ENCODE results near the gene CGNL1.
A peak's percentile ranks its signal among the peaks of the same experiment; 100 is the strongest.

Gene CGNL1, protein sequence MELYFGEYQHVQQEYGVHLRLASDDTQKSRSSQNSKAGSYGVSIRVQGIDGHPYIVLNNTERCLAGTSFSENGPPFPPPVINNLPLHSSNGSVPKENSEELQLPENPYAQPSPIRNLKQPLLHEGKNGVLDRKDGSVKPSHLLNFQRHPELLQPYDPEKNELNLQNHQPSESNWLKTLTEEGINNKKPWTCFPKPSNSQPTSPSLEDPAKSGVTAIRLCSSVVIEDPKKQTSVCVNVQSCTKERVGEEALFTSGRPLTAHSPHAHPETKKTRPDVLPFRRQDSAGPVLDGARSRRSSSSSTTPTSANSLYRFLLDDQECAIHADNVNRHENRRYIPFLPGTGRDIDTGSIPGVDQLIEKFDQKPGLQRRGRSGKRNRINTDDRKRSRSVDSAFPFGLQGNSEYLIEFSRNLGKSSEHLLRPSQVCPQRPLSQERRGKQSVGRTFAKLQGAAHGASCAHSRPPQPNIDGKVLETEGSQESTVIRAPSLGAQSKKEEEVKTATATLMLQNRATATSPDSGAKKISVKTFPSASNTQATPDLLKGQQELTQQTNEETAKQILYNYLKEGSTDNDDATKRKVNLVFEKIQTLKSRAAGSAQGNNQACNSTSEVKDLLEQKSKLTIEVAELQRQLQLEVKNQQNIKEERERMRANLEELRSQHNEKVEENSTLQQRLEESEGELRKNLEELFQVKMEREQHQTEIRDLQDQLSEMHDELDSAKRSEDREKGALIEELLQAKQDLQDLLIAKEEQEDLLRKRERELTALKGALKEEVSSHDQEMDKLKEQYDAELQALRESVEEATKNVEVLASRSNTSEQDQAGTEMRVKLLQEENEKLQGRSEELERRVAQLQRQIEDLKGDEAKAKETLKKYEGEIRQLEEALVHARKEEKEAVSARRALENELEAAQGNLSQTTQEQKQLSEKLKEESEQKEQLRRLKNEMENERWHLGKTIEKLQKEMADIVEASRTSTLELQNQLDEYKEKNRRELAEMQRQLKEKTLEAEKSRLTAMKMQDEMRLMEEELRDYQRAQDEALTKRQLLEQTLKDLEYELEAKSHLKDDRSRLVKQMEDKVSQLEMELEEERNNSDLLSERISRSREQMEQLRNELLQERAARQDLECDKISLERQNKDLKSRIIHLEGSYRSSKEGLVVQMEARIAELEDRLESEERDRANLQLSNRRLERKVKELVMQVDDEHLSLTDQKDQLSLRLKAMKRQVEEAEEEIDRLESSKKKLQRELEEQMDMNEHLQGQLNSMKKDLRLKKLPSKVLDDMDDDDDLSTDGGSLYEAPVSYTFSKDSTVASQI

DNA sequence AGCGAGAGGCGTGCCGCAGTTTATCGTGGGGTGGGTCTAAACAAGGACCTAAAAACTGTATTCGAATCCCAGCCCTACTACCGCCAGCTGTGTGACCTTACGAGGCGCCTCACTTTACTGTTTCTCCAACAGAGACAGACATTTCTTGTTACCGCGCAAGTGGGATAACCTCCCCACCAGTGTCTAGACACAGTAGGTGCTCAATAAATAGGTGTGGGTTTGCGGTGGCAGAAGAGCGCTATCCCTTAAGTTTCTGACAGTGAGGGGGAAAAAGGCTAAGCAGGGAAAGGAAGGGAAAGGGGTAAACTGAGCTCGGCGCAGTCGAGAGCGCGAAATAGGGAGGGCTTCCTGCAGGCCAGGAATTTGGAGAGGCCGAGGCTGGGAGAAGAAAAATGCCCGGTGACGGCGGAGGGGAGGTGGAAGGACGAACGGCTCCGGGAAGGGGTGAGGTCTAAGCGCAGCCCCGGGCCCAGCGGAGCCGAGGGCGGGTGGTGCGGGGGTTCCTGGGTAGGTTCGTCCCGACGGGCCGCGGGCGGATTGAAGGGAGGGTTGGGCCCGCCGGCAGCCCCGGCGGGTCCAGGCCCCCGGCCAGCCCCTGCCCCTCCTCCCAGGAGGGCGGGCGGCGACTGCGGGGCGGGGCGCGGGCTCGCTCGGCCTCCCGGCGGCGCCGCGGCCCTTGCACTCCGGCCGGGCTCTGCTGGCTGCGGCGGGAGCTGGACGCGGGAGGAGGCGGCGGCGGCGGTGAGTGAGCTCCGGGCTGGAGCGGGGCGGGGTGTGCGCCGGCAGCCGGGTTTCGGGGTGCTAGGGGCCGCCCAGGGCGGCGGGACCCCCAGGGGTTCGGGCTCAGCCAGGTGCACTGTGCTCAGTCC lies at the start of gene CGNL1:
CGNL1 (plus strand) TSS at position 679 of the 869 bp plus-strand sequence. CDS start 61,495 bp downstream, outside the sequence.
- no peaks in the 10 kb centered on the region for H3K9me3 Mint-ChIP-seq (ENCODE audit: low read depth)
- H3K36me3 Mint-ChIP-seq, result peaks cover 3% of the 10 kb centered on the region
- H3K27me3 Mint-ChIP-seq, result peaks cover 38% of the 10 kb centered on the region
- no peak within 1 kb of the TSS for H3K27ac Mint-ChIP-seq
- H3K4me1 Mint-ChIP-seq (ENCODE audit: low read depth), result peaks cover 12% of the 10 kb centered on the region
- peak within 1 kb of the TSS; percentile 87 for H3K4me3 Mint-ChIP-seq

DNA sequence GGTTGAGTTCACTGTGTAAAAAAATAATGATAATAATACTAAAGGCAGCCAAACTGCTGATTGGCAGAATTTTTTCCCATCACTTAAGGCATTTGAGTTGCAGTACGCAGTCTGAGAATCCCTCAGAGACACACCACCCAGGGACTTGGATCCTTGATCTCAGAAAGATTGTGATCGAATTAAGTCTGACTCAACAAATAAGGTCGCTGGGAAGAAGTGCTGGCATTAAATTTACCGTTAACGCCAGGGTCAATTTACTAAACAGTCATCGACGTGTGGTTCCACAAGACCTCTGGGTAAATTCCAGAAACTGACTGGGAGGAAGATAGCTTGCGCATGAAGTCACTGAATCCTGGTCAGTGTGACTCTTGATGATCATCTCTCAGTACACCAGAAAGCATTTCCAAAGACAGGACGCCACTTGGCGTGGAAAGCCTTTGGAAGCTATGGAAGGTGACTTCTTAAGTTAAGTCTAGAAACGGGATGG lies 48.3 kb upstream of the CGNL1 start:
- H3K4me1 Mint-ChIP-seq (ENCODE audit: low read depth), result peaks cover 7% of the 10 kb centered on the region
- H3K4me3 Mint-ChIP-seq, result no peak overlapping the region
- no peak overlapping the region for H3K27ac Mint-ChIP-seq
- H3K27me3 Mint-ChIP-seq, result no peaks in the 10 kb centered on the region
- H3K36me3 Mint-ChIP-seq, result no peaks in the 10 kb centered on the region
- no peaks in the 10 kb centered on the region for H3K9me3 Mint-ChIP-seq (ENCODE audit: low read depth)

DNA sequence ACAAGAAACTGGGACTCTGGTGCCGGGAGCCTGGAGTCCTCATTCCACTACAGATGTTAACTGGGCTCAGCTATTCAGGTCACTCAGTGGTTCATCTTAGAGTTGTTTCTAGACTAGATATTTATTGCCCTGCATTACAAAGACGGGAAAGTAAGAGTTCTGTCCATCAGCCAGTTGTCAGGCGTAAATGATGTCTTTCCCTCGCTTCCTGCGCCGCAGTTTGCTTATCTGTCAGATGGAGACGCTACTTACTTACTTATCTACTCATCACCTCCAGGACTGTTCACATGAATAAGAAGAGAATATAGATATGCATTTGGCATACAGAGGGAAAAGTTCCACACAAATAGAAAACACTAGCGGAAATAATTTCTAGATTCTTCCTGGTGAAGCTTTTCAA lies 47.8 kb upstream of the CGNL1 start:
- Mint-ChIP-seq H3K9me3 (ENCODE audit: low read depth) (no peaks in the 10 kb centered on the region), H3K4me1 (ENCODE audit: low read depth) (peaks cover 6% of the 10 kb centered on the region), H3K36me3 (no peaks in the 10 kb centered on the region), H3K4me3 (no peak overlapping the region), H3K27ac (no peak overlapping the region), H3K27me3 (no peaks in the 10 kb centered on the region)

DNA sequence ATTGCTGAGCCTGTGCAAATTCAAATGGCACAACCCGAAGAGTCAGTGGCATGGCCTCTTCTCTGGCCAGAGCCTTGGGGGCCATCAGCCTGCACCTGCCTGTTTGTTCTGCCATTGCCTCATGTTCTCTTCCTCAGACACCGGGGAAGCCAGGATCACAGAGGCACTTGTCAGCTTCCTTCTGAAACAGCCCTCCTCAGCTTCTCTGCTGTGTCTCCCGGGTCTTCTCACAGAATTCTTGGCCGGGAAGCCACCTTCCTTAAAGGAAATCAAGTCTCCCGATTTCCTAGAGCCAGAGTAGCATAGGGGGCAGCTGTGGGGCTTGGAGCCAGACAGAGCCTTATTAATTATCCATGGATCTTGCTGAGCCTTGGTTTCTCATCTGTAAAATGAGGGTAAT lies 47.4 kb upstream of the CGNL1 start:
- Mint-ChIP-seq H3K9me3 (ENCODE audit: low read depth) (no peaks in the 10 kb centered on the region), H3K4me1 (ENCODE audit: low read depth) (peaks cover 4% of the 10 kb centered on the region), H3K4me3 (no peak overlapping the region), H3K27ac (no peak overlapping the region), H3K36me3 (no peaks in the 10 kb centered on the region), H3K27me3 (no peaks in the 10 kb centered on the region)

DNA sequence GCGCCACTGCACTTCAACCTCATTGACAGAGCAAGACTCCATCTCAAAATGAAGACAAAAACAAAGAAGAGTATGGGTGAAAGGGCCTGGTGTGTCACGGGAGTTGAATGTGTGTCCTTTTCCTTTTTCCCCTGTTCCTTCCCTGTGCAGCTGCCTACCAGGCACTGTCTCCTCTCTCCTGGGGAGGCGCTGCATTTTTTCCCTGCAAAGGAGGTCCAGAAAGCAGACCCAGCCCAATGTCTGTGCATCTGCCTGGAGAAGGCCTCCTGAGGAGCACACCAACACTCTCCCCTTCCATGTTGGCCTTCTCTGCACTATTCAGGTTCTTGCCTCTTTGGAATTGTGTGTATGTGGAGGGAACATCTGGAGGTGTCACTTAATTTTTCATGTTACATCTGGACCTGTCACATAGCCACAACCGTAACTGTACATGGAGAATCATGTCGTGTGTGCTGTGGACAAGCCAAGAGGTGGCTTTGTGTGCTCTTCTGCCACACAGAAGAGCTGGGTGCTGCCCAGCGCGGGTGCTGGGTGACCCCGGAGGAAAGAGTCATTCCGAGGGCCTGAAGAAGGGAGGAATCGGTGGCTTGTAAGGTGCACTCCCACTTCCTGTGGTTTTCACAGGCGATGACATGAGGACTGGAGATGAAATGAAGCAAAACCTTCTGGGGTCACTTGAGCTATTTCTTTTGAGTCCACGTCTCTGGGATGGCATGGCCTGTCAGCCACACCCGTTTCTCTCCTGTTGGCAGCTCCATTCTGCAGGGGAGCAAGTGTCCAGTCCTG lies 46.5 kb upstream of the CGNL1 start:
- Mint-ChIP-seq H3K36me3 (no peaks in the 10 kb centered on the region), H3K4me3 (no peak overlapping the region), H3K27me3 (peaks cover 3% of the 10 kb centered on the region), H3K27ac (no peak overlapping the region), H3K4me1 (ENCODE audit: low read depth) (peaks cover under 1% of the 10 kb centered on the region), H3K9me3 (ENCODE audit: low read depth) (no peaks in the 10 kb centered on the region)

DNA sequence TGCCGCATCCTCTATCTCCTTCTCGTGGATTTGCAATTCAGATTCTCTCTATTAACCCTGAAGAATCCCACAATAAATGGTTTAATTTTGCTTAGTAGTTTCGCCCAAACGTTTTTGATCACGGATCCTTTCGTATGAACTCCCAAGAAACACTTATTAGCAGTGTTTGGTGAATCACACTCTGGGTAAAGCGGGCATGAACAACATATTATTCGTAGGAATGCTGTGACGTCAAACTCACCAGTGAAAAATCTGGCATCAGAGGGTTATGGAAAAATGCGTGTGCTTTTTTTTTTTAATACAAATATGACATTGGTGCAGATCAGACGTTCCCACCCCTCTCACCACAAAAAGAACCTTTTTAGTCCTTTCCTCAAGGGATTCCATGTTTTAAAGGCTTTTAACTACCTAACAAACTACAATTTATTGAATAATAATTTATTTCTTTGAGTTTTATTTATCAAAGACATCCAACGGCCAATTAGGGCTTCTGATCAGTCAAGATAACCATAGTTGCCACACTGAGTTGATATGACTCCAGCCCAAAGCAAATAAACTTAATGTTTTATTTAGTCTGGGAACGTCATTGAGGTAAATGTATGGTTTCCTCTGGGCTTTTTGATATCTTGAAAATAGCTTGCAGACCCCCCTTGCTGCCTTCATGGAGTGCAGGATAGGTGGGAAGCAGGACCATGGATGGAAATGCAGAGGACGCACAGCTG lies 45.5 kb upstream of the CGNL1 start:
- Mint-ChIP-seq H3K4me3 (no peak overlapping the region), H3K27ac (no peak overlapping the region), H3K9me3 (ENCODE audit: low read depth) (no peaks in the 10 kb centered on the region), H3K36me3 (no peaks in the 10 kb centered on the region), H3K27me3 (peaks cover 3% of the 10 kb centered on the region), H3K4me1 (ENCODE audit: low read depth) (no peaks in the 10 kb centered on the region)

DNA sequence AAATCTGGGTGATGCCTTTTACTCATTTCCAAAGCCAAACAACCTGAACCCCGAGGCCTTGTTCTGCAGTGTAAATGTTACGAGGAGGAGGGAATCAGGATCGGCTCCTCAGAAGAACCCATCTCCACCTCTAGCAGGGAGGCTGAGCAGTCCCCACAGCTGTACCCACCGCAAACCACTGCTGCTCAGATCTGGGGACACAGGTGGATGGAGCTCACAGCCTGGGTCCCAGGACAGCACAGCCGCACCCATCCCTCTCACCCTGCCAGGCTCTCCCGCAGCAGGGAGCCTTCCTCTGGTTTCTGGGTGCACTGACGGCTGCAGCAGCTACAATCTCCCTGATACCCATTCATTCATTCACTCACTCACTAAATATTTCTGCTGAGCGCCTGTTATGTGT lies 44.0 kb upstream of the CGNL1 start:
- peaks cover 3% of the 10 kb centered on the region for H3K27me3 Mint-ChIP-seq
- no peaks in the 10 kb centered on the region for H3K4me1 Mint-ChIP-seq (ENCODE audit: low read depth)
- H3K4me3 Mint-ChIP-seq, result no peak overlapping the region
- no peak overlapping the region for H3K27ac Mint-ChIP-seq
- H3K36me3 Mint-ChIP-seq, result no peaks in the 10 kb centered on the region
- H3K9me3 Mint-ChIP-seq (ENCODE audit: low read depth), result no peaks in the 10 kb centered on the region

DNA sequence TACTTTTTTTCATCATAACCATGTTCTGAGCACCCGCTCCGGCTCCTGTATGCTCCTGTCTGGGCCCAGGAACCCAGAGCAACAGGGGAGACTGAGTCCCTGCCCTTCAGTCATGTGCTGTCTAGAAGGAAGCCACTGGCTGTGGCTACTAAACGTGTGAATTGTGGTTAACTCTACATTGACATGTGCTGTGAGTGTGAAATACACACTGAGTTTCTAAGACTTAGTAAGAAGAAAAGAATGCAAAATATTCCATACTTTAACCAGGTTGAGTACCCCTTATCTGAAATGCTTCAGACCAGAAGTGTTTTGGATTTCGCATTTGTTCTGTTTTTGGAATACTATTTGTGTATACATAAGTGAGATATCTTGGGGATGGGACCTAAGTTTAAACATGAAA lies 42.8 kb upstream of the CGNL1 start:
- H3K9me3 Mint-ChIP-seq (ENCODE audit: low read depth), result no peaks in the 10 kb centered on the region

DNA sequence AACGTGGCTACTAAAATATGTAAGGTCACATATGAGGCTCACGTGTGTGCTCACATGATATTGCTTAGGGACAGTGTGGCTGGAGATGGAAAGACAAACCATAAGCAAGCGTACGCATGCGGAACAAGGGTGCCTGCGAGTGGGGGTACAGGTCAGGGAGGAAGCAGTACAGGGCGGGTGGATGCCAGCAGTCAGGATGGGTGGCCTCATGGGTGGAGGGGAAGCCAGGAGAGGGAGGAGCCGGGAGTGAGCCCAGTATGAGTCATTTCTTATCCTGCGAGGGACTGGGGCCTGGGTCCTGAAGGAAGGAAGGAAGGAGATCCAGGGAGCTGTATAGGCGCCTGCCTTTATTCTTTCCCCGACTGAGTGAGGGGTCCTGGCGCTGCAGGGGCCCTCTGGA lies 42.0 kb upstream of the CGNL1 start:
- Mint-ChIP-seq H3K4me3 (no peak overlapping the region), H3K27ac (no peak overlapping the region), H3K9me3 (ENCODE audit: low read depth) (no peaks in the 10 kb centered on the region), H3K4me1 (ENCODE audit: low read depth) (no peaks in the 10 kb centered on the region), H3K36me3 (no peaks in the 10 kb centered on the region), H3K27me3 (peaks cover 3% of the 10 kb centered on the region)

More for the DNA sequence above, 42.8 kb upstream of the CGNL1 start:
- H3K4me1 Mint-ChIP-seq (ENCODE audit: low read depth), result no peaks in the 10 kb centered on the region
- H3K36me3 Mint-ChIP-seq, result no peaks in the 10 kb centered on the region
- no peak overlapping the region for H3K27ac Mint-ChIP-seq
- peaks cover 3% of the 10 kb centered on the region for H3K27me3 Mint-ChIP-seq
- no peak overlapping the region for H3K4me3 Mint-ChIP-seq

DNA sequence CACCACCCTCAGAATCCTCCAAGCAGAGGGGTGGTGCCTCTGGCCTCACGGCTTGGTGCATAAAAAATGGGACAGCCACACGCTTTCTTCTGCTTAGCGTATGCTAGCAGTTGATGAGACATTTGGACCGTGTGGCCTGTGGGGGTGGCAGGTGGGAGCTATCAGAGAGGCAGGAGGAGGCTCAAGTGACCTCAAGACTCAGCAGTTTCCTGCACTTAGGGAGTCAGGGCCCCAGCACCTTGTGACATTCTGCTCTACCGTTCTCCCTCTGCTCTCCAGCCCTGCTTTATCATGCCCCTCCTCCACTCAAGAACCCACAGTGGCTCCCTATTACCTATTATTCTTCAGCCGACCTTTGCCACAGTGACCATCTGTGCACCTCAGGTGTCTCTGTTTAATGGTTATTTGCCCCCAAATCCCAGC lies 41.0 kb upstream of the CGNL1 start:
- Mint-ChIP-seq H3K36me3 (no peaks in the 10 kb centered on the region), H3K4me3 (no peak overlapping the region), H3K27ac (no peak overlapping the region), H3K9me3 (ENCODE audit: low read depth) (no peaks in the 10 kb centered on the region), H3K4me1 (ENCODE audit: low read depth) (no peaks in the 10 kb centered on the region), H3K27me3 (peaks cover 3% of the 10 kb centered on the region)

DNA sequence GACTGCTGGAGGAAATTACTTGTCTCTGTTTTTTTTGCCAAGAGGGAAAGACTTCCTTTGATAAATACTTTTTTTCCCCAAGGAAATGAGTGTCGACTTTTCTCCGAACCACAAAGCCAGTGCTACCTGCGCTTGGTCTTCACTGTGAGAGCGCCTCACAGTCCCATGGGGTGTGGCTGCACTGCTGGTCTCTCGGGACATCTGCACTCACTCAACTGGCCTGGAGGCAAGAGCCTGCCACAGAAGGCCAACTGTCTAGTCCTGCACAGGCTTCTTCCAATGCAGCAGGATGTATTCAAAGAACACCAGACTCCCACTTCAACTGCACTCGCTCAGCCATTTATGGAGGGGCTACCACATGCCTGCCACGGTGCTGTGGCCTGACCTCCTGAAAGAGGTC lies 40.6 kb upstream of the CGNL1 start:
- Mint-ChIP-seq H3K9me3 (ENCODE audit: low read depth) (no peaks in the 10 kb centered on the region), H3K27ac (no peak overlapping the region), H3K27me3 (peaks cover 3% of the 10 kb centered on the region), H3K4me3 (no peak overlapping the region), H3K4me1 (ENCODE audit: low read depth) (no peaks in the 10 kb centered on the region), H3K36me3 (no peaks in the 10 kb centered on the region)

DNA sequence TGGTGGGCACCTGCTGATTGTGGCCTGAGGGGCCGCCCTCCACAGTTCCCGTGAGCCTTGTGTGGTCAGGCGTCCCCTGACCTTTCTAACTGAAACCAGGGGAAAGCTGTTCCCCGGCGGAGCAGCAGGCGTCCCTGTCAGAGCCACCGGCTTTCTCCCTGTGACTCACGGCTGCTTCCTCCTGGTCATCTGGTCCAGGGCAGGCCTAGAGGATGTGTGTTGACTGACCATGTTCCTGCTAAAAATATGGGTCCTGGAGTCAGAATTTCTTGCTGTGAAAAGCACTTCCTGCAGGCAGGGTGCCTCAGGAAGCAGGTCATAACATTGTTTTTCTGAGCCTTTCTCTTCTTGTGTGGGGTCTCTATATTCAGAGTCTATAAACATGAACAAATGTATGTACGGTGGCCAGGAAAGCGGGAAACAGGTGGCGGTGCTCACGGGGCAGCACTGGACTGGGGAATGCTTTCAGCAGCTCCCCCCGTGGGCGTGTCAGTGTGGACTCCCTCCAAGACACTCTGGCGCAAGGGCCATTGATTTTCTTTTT lies 38.4 kb upstream of the CGNL1 start:
- Mint-ChIP-seq H3K36me3 (no peaks in the 10 kb centered on the region), H3K27ac (no peak overlapping the region), H3K4me1 (ENCODE audit: low read depth) (no peaks in the 10 kb centered on the region), H3K9me3 (ENCODE audit: low read depth) (no peaks in the 10 kb centered on the region), H3K4me3 (no peak overlapping the region), H3K27me3 (peaks cover 4% of the 10 kb centered on the region)

DNA sequence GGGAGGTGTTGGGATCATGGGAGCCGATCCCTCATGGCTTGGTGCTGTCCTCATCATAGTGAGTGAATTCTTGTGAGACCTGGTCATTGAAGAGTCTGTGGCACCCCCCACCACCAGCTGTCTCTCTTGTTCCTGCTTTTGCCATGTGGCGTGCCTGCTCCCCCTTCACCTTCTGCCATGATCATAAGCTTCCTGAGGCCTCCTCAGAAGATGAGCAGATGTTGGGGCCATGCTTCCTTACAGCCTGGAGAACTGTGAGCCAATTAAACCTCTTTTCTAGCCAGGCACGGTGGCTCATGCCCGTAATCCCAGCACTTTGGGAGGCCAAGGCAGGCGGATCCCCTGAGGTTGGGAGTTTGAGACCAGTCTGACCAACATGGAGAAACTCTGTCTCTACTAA lies 37.0 kb upstream of the CGNL1 start:
- peaks cover 1% of the 10 kb centered on the region for H3K27me3 Mint-ChIP-seq
- no peak overlapping the region for H3K27ac Mint-ChIP-seq
- H3K4me3 Mint-ChIP-seq, result no peak overlapping the region
- no peaks in the 10 kb centered on the region for H3K4me1 Mint-ChIP-seq (ENCODE audit: low read depth)
- no peaks in the 10 kb centered on the region for H3K36me3 Mint-ChIP-seq
- H3K9me3 Mint-ChIP-seq (ENCODE audit: low read depth), result no peaks in the 10 kb centered on the region
